ENCODE results near the gene XPO6. TPM values are rescaled to one million over a fixed set of nuclear protein-coding genes. Genes with fewer than 3 reads are reported as not detected.

XPO6 gene
- total and polyA plus RNA-seq, 2 of the 13 experiments (the other 11 are each of a cell fraction or from before 2014, with no cell fraction given): 109 to 129 TPM

DNA sequence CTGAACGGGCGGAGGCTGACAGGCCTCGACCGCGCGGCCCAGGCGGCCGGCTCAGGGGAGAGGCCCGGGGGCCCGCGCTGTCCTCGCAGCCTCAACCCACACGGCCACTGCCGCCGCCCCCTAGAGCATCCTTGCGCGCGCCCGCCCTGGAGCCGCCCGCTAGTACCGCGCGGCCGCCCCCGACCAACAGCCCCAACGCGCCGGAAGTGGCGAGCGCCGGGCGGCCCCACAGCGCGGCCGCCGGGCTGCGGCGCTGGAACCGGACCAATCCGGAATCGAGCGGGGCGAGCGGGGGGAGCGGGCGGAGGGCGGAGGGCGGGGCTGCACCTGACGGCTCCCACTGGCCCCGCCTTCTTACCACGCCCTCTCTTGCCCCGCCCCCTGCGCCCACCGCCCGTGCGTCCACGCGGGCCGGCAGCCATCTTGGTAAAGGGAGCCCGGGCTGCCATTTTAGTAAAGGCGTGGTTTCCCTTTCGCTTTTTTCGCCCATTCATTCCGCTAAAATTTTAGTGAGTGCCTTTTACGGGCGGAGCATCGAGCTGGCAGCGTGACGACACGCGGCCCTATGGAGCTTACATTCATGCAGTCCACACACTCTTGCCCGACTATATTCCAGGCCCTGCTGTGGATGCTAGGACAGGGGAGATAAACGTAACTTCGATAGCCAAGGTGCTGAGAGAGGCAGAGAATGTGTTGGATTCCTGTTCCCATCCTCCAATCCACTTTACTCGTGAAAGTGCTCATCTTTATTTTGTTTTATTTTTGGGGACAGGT, at the start of gene XPO6 (continued):
- TF ChIP-seq, protein P1, sequence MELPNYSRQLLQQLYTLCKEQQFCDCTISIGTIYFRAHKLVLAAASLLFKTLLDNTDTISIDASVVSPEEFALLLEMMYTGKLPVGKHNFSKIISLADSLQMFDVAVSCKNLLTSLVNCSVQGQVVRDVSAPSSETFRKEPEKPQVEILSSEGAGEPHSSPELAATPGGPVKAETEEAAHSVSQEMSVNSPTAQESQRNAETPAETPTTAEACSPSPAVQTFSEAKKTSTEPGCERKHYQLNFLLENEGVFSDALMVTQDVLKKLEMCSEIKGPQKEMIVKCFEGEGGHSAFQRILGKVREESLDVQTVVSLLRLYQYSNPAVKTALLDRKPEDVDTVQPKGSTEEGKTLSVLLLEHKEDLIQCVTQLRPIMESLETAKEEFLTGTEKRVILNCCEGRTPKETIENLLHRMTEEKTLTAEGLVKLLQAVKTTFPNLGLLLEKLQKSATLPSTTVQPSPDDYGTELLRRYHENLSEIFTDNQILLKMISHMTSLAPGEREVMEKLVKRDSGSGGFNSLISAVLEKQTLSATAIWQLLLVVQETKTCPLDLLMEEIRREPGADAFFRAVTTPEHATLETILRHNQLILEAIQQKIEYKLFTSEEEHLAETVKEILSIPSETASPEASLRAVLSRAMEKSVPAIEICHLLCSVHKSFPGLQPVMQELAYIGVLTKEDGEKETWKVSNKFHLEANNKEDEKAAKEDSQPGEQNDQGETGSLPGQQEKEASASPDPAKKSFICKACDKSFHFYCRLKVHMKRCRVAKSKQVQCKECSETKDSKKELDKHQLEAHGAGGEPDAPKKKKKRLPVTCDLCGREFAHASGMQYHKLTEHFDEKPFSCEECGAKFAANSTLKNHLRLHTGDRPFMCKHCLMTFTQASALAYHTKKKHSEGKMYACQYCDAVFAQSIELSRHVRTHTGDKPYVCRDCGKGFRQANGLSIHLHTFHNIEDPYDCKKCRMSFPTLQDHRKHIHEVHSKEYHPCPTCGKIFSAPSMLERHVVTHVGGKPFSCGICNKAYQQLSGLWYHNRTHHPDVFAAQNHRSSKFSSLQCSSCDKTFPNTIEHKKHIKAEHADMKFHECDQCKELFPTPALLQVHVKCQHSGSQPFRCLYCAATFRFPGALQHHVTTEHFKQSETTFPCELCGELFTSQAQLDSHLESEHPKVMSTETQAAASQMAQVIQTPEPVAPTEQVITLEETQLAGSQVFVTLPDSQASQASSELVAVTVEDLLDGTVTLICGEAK (IDR thresholded peaks at IDR 0.05): no peak
- TF ChIP-seq, protein P1 (CRISPR knock-in tag; IDR thresholded peaks at IDR 0.05): peak; percentile 81
- TF ChIP-seq RAD51 (IDR thresholded peaks at IDR 0.05; ENCODE audit: borderline replicate concordance): no peak
- peak; percentile 63 for TF ChIP-seq POLR2G (IDR thresholded peaks at IDR 0.05; ENCODE audit: low read depth, low read length)
- no peak for TF ChIP-seq FOXM1 (CRISPR knock-in tag; IDR thresholded peaks at IDR 0.05)
- TF ChIP-seq RFXAP (CRISPR knock-in tag; IDR thresholded peaks at IDR 0.05; ENCODE audit: borderline replicate concordance): peak; percentile 88
- peak; percentile 83; the same call in 1 of the 2 replicates for TF ChIP-seq NFKB2 (CRISPR knock-in tag; IDR thresholded peaks at IDR 0.05; ENCODE audit: borderline replicate concordance)
- no peak for TF ChIP-seq IRX3 (CRISPR knock-in tag; IDR thresholded peaks at IDR 0.05; ENCODE audit: borderline replicate concordance, low read depth)
- peak; percentile 90 for TF ChIP-seq GABPB1 (CRISPR knock-in tag; IDR thresholded peaks at IDR 0.05)
- peak; percentile 72; the same call in 1 of the 2 replicates for TF ChIP-seq ZNF503 (CRISPR knock-in tag; IDR thresholded peaks at IDR 0.05)
- TF ChIP-seq, protein P2, sequence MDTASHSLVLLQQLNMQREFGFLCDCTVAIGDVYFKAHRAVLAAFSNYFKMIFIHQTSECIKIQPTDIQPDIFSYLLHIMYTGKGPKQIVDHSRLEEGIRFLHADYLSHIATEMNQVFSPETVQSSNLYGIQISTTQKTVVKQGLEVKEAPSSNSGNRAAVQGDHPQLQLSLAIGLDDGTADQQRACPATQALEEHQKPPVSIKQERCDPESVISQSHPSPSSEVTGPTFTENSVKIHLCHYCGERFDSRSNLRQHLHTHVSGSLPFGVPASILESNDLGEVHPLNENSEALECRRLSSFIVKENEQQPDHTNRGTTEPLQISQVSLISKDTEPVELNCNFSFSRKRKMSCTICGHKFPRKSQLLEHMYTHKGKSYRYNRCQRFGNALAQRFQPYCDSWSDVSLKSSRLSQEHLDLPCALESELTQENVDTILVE (CRISPR knock-in tag; IDR thresholded peaks at IDR 0.05): peak; percentile 91; the same call in 1 of the 2 replicates
- TF ChIP-seq PCBP2 (optimal IDR thresholded peaks at IDR 0.05; ENCODE audit: low read depth, low read length, poor library complexity, severe bottlenecking): no peak
- TF ChIP-seq, protein P3, sequence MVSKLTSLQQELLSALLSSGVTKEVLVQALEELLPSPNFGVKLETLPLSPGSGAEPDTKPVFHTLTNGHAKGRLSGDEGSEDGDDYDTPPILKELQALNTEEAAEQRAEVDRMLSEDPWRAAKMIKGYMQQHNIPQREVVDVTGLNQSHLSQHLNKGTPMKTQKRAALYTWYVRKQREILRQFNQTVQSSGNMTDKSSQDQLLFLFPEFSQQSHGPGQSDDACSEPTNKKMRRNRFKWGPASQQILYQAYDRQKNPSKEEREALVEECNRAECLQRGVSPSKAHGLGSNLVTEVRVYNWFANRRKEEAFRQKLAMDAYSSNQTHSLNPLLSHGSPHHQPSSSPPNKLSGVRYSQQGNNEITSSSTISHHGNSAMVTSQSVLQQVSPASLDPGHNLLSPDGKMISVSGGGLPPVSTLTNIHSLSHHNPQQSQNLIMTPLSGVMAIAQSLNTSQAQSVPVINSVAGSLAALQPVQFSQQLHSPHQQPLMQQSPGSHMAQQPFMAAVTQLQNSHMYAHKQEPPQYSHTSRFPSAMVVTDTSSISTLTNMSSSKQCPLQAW (CRISPR knock-in tag; IDR thresholded peaks at IDR 0.05): peak; percentile 94
- TF ChIP-seq ZNF121 (CRISPR knock-in tag; IDR thresholded peaks at IDR 0.05): no peak
- TF ChIP-seq ERF (CRISPR knock-in tag; IDR thresholded peaks at IDR 0.05): peak; percentile 93
